H9 (cell line): ENCODE measurements around the gene DBNDD1. TPM values are rescaled to one million over a fixed set of nuclear protein-coding genes. Genes with fewer than 3 reads are reported as not detected.
A peak's percentile ranks its signal among the peaks of the same experiment; 100 is the strongest.
"Not testable (repeated sequence)": the region's sequence is repeated elsewhere in the genome, so short reads cannot be mapped to it uniquely, and the experiment has no call there.

ENCODE experiments used
- DNase-seq: peaks from one replicate; pipeline ENCODE4 v3.0.0-alpha.2; 2017
- H2AFZ ChIP-seq: one replicate; pipeline ENCODE4 v1.6.1; 2013; ENCODE audit warnings: mild to moderate bottlenecking, low read length, control low read depth, moderate library complexity
- H2AK5ac ChIP-seq: 2 replicates; pipeline ENCODE4 v1.6.1; 2013; ENCODE audit warnings: low read length, control low read depth, mixed read lengths; ENCODE audit not compliant: insufficient read length
- H2BK120ac ChIP-seq: one replicate; pipeline ENCODE4 v1.6.1; 2013; ENCODE audit warnings: low read depth, mild to moderate bottlenecking, low read length, control low read depth, inconsistent platforms; ENCODE audit not compliant: poor library complexity, severe bottlenecking
- H2BK12ac ChIP-seq: 2 replicates; pipeline ENCODE4 v1.6.1; 2013; ENCODE audit warnings: low read length, control low read depth, mixed read lengths, low read depth; ENCODE audit not compliant: insufficient read length
- H2BK15ac ChIP-seq: 2 replicates; pipeline ENCODE4 v1.6.1; 2013; ENCODE audit warnings: low read depth, low read length, control low read depth
- H2BK20ac ChIP-seq: one replicate; pipeline ENCODE4 v1.6.1; 2013; ENCODE audit warnings: low read depth, mild to moderate bottlenecking, low read length, control low read depth, inconsistent platforms; ENCODE audit not compliant: poor library complexity, severe bottlenecking
- H2BK5ac ChIP-seq: 2 replicates; pipeline ENCODE4 v1.6.1; 2013; ENCODE audit warnings: low read length, control low read depth, mixed read lengths; ENCODE audit not compliant: insufficient read length
- H3K14ac ChIP-seq: 2 replicates; pipeline ENCODE4 v1.6.1; 2013; ENCODE audit warnings: low read length, control low read depth; ENCODE audit not compliant: insufficient read depth
- H3K18ac ChIP-seq: 2 replicates; pipeline ENCODE4 v1.6.1; 2013; ENCODE audit warnings: low read depth, mild to moderate bottlenecking, mixed read lengths, low read length, control low read depth; ENCODE audit not compliant: insufficient read length
- H3K23ac ChIP-seq: 2 replicates; pipeline ENCODE4 v1.6.1; 2013; ENCODE audit warnings: low read length, control low read depth, mixed read lengths, low read depth; ENCODE audit not compliant: insufficient read length
- H3K23me2 ChIP-seq: 2 replicates; pipeline ENCODE4 v1.6.1; 2013; ENCODE audit warnings: low read depth, mild to moderate bottlenecking, mixed read lengths, low read length, control low read depth; ENCODE audit not compliant: insufficient read length, poor library complexity, severe bottlenecking
- H3K27ac ChIP-seq: 2 replicates; pipeline ENCODE4 v1.5.1; 2013; ENCODE audit warnings: low read length, control low read depth, mixed read lengths, low read depth; ENCODE audit not compliant: insufficient read length
- H3K27me3 ChIP-seq: 2 replicates; pipeline ENCODE4 v1.6.1; 2013; ENCODE audit warnings: low read length, control low read depth, inconsistent platforms; ENCODE audit not compliant: insufficient read depth
- H3K4ac ChIP-seq: 2 replicates; pipeline ENCODE4 v1.6.1; 2013; ENCODE audit warnings: low read depth, mild to moderate bottlenecking, control low read depth, inconsistent platforms, low read length, moderate library complexity
- H3K4me1 ChIP-seq: 2 replicates; pipeline ENCODE4 v1.6.1; 2013; ENCODE audit warnings: low read length, control low read depth, inconsistent platforms; ENCODE audit not compliant: insufficient read depth
- H3K4me2 ChIP-seq: 2 replicates; pipeline ENCODE4 v1.6.1; 2013; ENCODE audit warnings: low read length, control low read depth, mixed read lengths; ENCODE audit not compliant: insufficient read length, insufficient read depth
- H3K56ac ChIP-seq: 2 replicates; pipeline ENCODE4 v1.6.1; 2013; ENCODE audit warnings: low read depth, mild to moderate bottlenecking, mixed read lengths, low read length, control low read depth; ENCODE audit not compliant: insufficient read length
- H3K79me1 ChIP-seq: 2 replicates; pipeline ENCODE4 v1.6.1; 2013; ENCODE audit warnings: low read depth, mild to moderate bottlenecking, moderate library complexity, low read length, control low read depth, inconsistent platforms; ENCODE audit not compliant: insufficient read depth, poor library complexity, severe bottlenecking
- H3K79me2 ChIP-seq: 2 replicates; pipeline ENCODE4 v1.6.1; 2013; ENCODE audit warnings: low read length, control low read depth, inconsistent platforms; ENCODE audit not compliant: insufficient read depth
- H3K9ac ChIP-seq: 2 replicates; pipeline ENCODE4 v1.6.1; 2013; ENCODE audit warnings: low read length, control low read depth, mixed read lengths; ENCODE audit not compliant: insufficient read length; ENCODE audit errors: extremely low read depth
- H3K9me3 ChIP-seq: one replicate; pipeline ENCODE4 v1.6.1; 2013; ENCODE audit warnings: low read depth, low read length, inconsistent platforms; ENCODE audit not compliant: control insufficient read depth
- H3T11ph ChIP-seq: one replicate; pipeline ENCODE4 v1.6.1; 2013; ENCODE audit warnings: mild to moderate bottlenecking, low read length, control low read depth, inconsistent platforms
- H4K20me1 ChIP-seq: one replicate; pipeline ENCODE4 v1.6.1; 2013; ENCODE audit not compliant: control insufficient read depth, insufficient read length, insufficient read depth
- H4K5ac ChIP-seq: 2 replicates; pipeline ENCODE4 v1.6.1; 2013; ENCODE audit warnings: low read depth, mild to moderate bottlenecking, mixed read lengths, low read length, control low read depth; ENCODE audit not compliant: insufficient read length
- H4K8ac ChIP-seq: replicated peaks from 2 replicates; pipeline ENCODE4 v1.6.1; 2013; ENCODE audit warnings: low read length, control low read depth, mixed read lengths, low read depth; ENCODE audit not compliant: insufficient read length
- H4K91ac ChIP-seq: 2 replicates; pipeline ENCODE4 v1.6.1; 2013; ENCODE audit warnings: low read depth, mild to moderate bottlenecking, moderate library complexity, mixed read lengths, low read length, control low read depth; ENCODE audit not compliant: insufficient read length
- H3K27ac Mint-ChIP-seq, 3 experiments: 2 replicates in 2 of 3; 3 replicates in 1 of 3; pipeline ENCODE4 v1.8.0; 2020 to 2021; ENCODE audit warnings: mixed read lengths in 3 of 3, mild to moderate bottlenecking in 1 of 3, moderate library complexity in 1 of 3
- H3K27me3 Mint-ChIP-seq: 2 replicates; pipeline ENCODE4 v1.8.0; 2021; ENCODE audit warnings: low read depth, mild to moderate bottlenecking, moderate library complexity, mixed read lengths
- H3K36me3 Mint-ChIP-seq, 3 experiments: 2 replicates in 2 of 3; 3 replicates in 1 of 3; pipeline ENCODE4 v1.8.0; 2020 to 2021; ENCODE audit warnings: low read depth in 3 of 3, mixed read lengths in 3 of 3; ENCODE audit not compliant: insufficient read depth in 1 of 3
- H3K4me1 Mint-ChIP-seq, 2 experiments: 2 replicates each; pipeline ENCODE4 v1.8.0; 2020; ENCODE audit warnings: mixed read lengths in 2 of 2
- H3K4me3 Mint-ChIP-seq, 2 experiments: 2 replicates in 1 of 2; 3 replicates in 1 of 2; pipeline ENCODE4 v1.8.0; 2020 to 2021; ENCODE audit warnings: mild to moderate bottlenecking in 2 of 2, mixed read lengths in 2 of 2, moderate library complexity in 1 of 2
- H3K9me3 Mint-ChIP-seq, 2 experiments: 2 replicates in 1 of 2; 3 replicates in 1 of 2; pipeline ENCODE4 v1.8.0; 2020; ENCODE audit warnings: mild to moderate bottlenecking in 2 of 2, mixed read lengths in 2 of 2, moderate library complexity in 1 of 2
- WGBS: extraction: QIAGEN DNeasy Blood & Tissue Kit; methylation state at CpG from one replicate; pipeline ENCODE4 v1.1.7; 2013; ENCODE audit warnings: missing lambda C conversion rate, low lambda C conversion rate, mixed read lengths; ENCODE audit not compliant: insufficient read length; ENCODE audit errors: extremely low coverage; 5-methylcytosine and 5-hydroxymethylcytosine counted together
- total RNA-seq: library from RNA; stranded (reverse); gene quantifications from 2 replicates; pipeline ENCODE4 v1.2.1, GENCODE V29; 2021
- TF ChIP-seq, protein P1 (sequence below): fragments of 200-600 bp; sonication (generic); conservative IDR thresholded peaks from 3 replicates; pipeline ENCODE4 v1.8.0; 2021; ENCODE audit warnings: antibody characterized with exemption, mild to moderate bottlenecking

Gene DBNDD1
- total RNA-seq, 1 experiment from 2014 or later, result 87.3 TPM

DNA sequence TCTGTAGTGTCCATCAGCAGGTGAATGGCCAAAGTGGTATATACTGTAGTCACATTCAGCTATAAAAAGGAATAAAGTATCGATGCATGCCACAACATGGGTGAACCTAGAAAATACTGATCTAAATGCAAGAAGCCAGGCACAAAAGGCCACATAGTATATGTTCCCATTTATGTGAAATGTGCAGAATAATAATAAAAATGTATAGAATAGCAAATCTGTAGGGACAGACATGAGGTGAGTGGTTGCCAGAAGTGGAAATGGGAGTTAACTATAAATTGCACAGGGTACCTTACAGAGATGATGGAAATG, 23.1 kb downstream of the DBNDD1 start:
- H3K27ac Mint-ChIP-seq, result peak overlapping the region; percentile 96 to 99 (median 99)
- H3K56ac ChIP-seq, result no peak overlapping the region
- no peak overlapping the region for H3K14ac ChIP-seq
- H2BK120ac ChIP-seq, result no peak overlapping the region
- no peak overlapping the region for H4K5ac ChIP-seq
- no peaks in the 10 kb centered on the region for H4K20me1 ChIP-seq
- peak overlapping the region; percentile 2 for H2BK5ac ChIP-seq
- no peaks in the 10 kb centered on the region for H3K4me1 ChIP-seq
- no peak overlapping the region for H3K23ac ChIP-seq
- no CpG with 5 or more reads among the region's 1 CpG for WGBS
- no peaks in the 10 kb centered on the region for H3K23me2 ChIP-seq
- no peaks in the 10 kb centered on the region for H3K4me1 Mint-ChIP-seq
- peak overlapping the region; percentile 90 for H4K8ac ChIP-seq
- H2BK12ac ChIP-seq, result no peak overlapping the region
- H3K9ac ChIP-seq, result no peak overlapping the region
- no peak overlapping the region for H3T11ph ChIP-seq
- H3K27me3 ChIP-seq, result no peaks in the 10 kb centered on the region
- peak overlapping the region; percentile 7 for H2AK5ac ChIP-seq
- H3K79me1 ChIP-seq, result no peaks in the 10 kb centered on the region
- peaks cover 57 to 71% (median 66%) of the 10 kb centered on the region in 3 experiments for H3K36me3 Mint-ChIP-seq
- no peak overlapping the region for H3K4ac ChIP-seq
- H3K27ac ChIP-seq, result peak overlapping the region; percentile 93
- H3K9me3 ChIP-seq, result no peaks in the 10 kb centered on the region
- no peak overlapping the region for H2AFZ ChIP-seq
- H3K9me3 Mint-ChIP-seq, result peaks cover 26 to 31% of the 10 kb centered on the region in 2 experiments
- H2BK15ac ChIP-seq, result no peak overlapping the region
- H3K4me2 ChIP-seq, result no peak overlapping the region
- H3K79me2 ChIP-seq, result no peaks in the 10 kb centered on the region
- peaks cover 11% of the 10 kb centered on the region; the same call in 1 of the 2 replicates for H3K27me3 Mint-ChIP-seq
- peak overlapping the region; percentile 94 for H3K18ac ChIP-seq
- no peak overlapping the region for H2BK20ac ChIP-seq
- H4K91ac ChIP-seq, result no peak overlapping the region
- TF ChIP-seq, protein P1, sequence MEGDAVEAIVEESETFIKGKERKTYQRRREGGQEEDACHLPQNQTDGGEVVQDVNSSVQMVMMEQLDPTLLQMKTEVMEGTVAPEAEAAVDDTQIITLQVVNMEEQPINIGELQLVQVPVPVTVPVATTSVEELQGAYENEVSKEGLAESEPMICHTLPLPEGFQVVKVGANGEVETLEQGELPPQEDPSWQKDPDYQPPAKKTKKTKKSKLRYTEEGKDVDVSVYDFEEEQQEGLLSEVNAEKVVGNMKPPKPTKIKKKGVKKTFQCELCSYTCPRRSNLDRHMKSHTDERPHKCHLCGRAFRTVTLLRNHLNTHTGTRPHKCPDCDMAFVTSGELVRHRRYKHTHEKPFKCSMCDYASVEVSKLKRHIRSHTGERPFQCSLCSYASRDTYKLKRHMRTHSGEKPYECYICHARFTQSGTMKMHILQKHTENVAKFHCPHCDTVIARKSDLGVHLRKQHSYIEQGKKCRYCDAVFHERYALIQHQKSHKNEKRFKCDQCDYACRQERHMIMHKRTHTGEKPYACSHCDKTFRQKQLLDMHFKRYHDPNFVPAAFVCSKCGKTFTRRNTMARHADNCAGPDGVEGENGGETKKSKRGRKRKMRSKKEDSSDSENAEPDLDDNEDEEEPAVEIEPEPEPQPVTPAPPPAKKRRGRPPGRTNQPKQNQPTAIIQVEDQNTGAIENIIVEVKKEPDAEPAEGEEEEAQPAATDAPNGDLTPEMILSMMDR, result no peak
- DNase-seq, result no peak
- peak overlapping the region in 1 of 2 experiments; percentile 51; a peak in 1 of 5 replicates for H3K4me3 Mint-ChIP-seq

DNA sequence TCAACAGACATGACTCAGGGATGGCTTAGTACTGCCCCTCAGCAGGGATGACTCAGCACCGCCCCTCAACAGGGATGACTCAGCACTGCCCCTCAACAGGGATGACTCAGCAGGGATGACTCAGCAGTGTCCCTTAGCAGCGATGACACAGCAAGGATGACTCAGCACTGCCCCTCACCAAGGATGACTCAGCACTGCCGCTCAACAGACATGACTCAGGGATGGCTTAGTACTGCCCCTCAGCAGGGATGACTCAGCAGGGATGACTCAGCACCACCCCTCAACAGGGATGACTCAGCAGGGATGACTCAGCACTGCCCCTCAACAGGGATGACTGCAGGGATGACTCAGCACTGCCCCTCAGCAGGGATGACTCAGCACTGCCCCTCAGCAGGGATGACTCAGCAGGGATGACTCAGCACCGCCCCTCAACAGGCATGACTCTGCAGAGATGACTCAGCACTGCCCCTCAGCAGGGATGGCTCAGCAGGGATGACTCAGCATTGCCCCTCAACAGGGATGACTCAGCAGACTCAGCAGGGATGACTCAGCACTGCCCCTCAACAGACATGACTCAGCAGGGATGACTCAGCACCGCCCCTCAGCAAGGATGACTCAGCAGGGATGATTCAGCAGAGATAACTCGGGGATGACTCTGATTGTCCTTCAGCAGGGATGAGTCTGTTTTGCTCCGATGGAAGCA, 23.6 kb downstream of the DBNDD1 start:
- WGBS, result no CpG with 5 or more reads among the region's 7 CpGs
- H2BK5ac ChIP-seq, result peak overlapping the region; percentile 20
- peak overlapping the region; percentile 96 to 99 (median 99) for H3K27ac Mint-ChIP-seq

More for the DNA sequence above, 23.6 kb downstream of the DBNDD1 start:
- not testable (repeated sequence) for H3K4ac ChIP-seq, H3K4me1 ChIP-seq, H3K79me2 ChIP-seq, H3K27me3 ChIP-seq, H2BK20ac ChIP-seq, H3K4me3 Mint-ChIP-seq, H2BK12ac ChIP-seq, H3K9me3 ChIP-seq, H2BK15ac ChIP-seq, H3K14ac ChIP-seq, H2AFZ ChIP-seq, H4K20me1 ChIP-seq, H3K23ac ChIP-seq, H3K23me2 ChIP-seq, H3K79me1 ChIP-seq, H3T11ph ChIP-seq, H3K9ac ChIP-seq, H3K4me2 ChIP-seq, H3K56ac ChIP-seq, H2BK120ac ChIP-seq, H3K4me1 Mint-ChIP-seq
- Histone ChIP-seq H3K27ac (peak overlapping the region; percentile 93), H4K91ac (peak overlapping the region; percentile 56), H4K8ac (peak overlapping the region; percentile 90), H4K5ac (peak overlapping the region; percentile 72), H3K18ac (peak overlapping the region; percentile 94), H2AK5ac (peak overlapping the region; percentile 7)
- DNase-seq, result peak; percentile 59
- H3K36me3 Mint-ChIP-seq, result peaks cover 62 to 77% (median 71%) of the 10 kb centered on the region in 3 experiments
- H3K9me3 Mint-ChIP-seq, result peaks cover 26 to 31% of the 10 kb centered on the region in 2 experiments
- H3K27me3 Mint-ChIP-seq, result peaks cover 11% of the 10 kb centered on the region; the same call in 1 of the 2 replicates
